Measurements from ENCODE around the gene HELZ. TPM values are rescaled to one million over a fixed set of nuclear protein-coding genes. Genes with fewer than 3 reads are reported as not detected.
"Not testable (repeated sequence)": the region's sequence is repeated elsewhere in the genome, so short reads cannot be mapped to it uniquely, and the experiment has no call there.

The HELZ gene
- total RNA-seq, 1 experiment from 2014 or later: 16.3 TPM

- DNase-seq (ENCODE audit: extremely low read depth, low read depth): not testable (repeated sequence)
These were observed 203.9 kb downstream of the HELZ start for GRCh38 chr17:67041119-67041518.

- DNase-seq (ENCODE audit: extremely low read depth, low read depth): no peak
These were observed 204.3 kb downstream of the HELZ start for GRCh38 chr17:67040652-67041051.

GRCh38 chr17:67038861-67039365 is 206.1 kb downstream of the HELZ start:
- DNase-seq (ENCODE audit: extremely low read depth, low read depth): no peak

GRCh38 chr17:67035131-67036083 is 209.6 kb downstream of the HELZ start:
- DNase-seq (ENCODE audit: extremely low read depth, low read depth): no peak

GRCh38 chr17:67033613-67034012 is 211.4 kb downstream of the HELZ start:
- no peak for DNase-seq (ENCODE audit: extremely low read depth, low read depth)

GRCh38 chr17:67032985-67033384 is 212.0 kb downstream of the HELZ start:
- no peak for DNase-seq (ENCODE audit: extremely low read depth, low read depth)

- no peak for DNase-seq (ENCODE audit: extremely low read depth, low read depth)
These were observed 212.6 kb downstream of the HELZ start for GRCh38 chr17:67032382-67032781.

GRCh38 chr17:67030641-67031040 is 214.4 kb downstream of the HELZ start:
- no peak for DNase-seq (ENCODE audit: extremely low read depth, low read depth)

GRCh38 chr17:67027031-67027628 is 217.9 kb downstream of the HELZ start:
- no peak for DNase-seq (ENCODE audit: extremely low read depth, low read depth)

- DNase-seq (ENCODE audit: extremely low read depth, low read depth): no peak
These were observed 218.7 kb downstream of the HELZ start for GRCh38 chr17:67026341-67026740.

- DNase-seq (ENCODE audit: extremely low read depth, low read depth): no peak
These were observed 219.7 kb downstream of the HELZ start for GRCh38 chr17:67025216-67025792.

GRCh38 chr17:67024736-67025135 is 220.3 kb downstream of the HELZ start:
- no peak for DNase-seq (ENCODE audit: extremely low read depth, low read depth)

- no peak for DNase-seq (ENCODE audit: extremely low read depth, low read depth)
These were observed 222.6 kb downstream of the HELZ start for GRCh38 chr17:67022451-67022810.

GRCh38 chr17:67021743-67022450 is 223.1 kb downstream of the HELZ start:
- no peak for DNase-seq (ENCODE audit: extremely low read depth, low read depth)

- DNase-seq (ENCODE audit: extremely low read depth, low read depth): no peak
These were observed 223.8 kb downstream of the HELZ start for GRCh38 chr17:67021196-67021595.

Small RNAs within 50 kb of the gene (small RNA-seq; reads per million reads assigned to genes)
- gene AC007448.1 (0 reads per million in 2 experiments), gene RF00393 (0 to 0.02 reads per million in 2 experiments), gene RNA5SP447 (0 reads per million in 2 experiments)

Other genes starting within 250 kb of the HELZ start
- gene CACNG1, start 200.6 kb downstream of the HELZ start, total RNA-seq (2014; rRNA removed; shearing (Covaris generic)): not detected in 2 replicates
- gene PSMD12, start 121.4 kb upstream of the HELZ start, total RNA-seq (2014; rRNA removed; shearing (Covaris generic)): 32.6 and 39.9 TPM in 2 replicates
- gene PITPNC1, start 132.1 kb upstream of the HELZ start, total RNA-seq (2014; rRNA removed; shearing (Covaris generic)): 34.5 and 34.8 TPM in 2 replicates